ENCODE data around the gene USP2. TPM values are rescaled to one million over a fixed set of nuclear protein-coding genes. Genes with fewer than 3 reads are reported as not detected.

USP2 gene, protein sequence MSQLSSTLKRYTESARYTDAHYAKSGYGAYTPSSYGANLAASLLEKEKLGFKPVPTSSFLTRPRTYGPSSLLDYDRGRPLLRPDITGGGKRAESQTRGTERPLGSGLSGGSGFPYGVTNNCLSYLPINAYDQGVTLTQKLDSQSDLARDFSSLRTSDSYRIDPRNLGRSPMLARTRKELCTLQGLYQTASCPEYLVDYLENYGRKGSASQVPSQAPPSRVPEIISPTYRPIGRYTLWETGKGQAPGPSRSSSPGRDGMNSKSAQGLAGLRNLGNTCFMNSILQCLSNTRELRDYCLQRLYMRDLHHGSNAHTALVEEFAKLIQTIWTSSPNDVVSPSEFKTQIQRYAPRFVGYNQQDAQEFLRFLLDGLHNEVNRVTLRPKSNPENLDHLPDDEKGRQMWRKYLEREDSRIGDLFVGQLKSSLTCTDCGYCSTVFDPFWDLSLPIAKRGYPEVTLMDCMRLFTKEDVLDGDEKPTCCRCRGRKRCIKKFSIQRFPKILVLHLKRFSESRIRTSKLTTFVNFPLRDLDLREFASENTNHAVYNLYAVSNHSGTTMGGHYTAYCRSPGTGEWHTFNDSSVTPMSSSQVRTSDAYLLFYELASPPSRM
- 0.58 TPM in 1 of 2 replicates, not detected in the other for total RNA-seq

DNA sequence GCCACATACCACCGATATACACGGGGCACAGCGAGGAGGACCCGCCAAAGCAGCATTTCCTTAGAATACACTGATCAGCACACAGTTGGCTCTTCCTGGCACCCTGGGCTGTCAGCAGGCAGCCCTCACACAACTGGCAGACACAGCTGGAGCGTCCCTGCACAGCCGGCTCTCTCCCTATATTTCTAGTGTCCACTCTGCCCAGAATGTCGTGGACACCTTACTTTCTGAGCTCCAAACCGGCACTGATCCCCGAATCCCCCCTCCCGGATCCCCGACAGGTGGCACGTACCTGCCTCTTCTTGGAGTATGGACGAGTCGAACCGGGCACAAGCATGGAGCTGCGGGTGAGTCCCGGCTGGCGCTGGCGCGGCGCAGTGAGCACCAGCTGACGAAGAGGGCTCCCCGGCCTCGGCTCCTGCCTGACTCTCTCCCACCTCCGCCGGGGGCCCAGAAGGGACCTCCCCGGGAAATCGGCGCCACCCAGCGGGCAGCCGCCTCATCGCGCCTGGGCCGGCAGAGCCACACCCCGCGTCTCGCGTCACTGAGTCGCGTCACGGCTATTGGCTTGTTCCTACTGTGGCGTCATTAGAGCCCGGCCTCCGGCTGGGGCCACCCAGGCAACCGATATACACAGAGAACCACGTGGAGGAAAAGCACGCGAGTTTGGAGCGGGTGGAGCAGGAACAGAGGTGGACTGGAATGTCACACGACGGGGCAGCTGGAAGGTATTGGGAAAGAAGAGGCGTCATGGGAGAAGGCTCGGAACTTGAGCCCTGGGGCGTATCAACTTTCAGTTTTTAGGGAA, at the start of gene USP2:
USP2 (minus strand) TSS at position 510 of the 808 bp plus-strand sequence. CDS start 8,210 bp downstream, outside the sequence.

GRCh38 chr11:119422809-119423508, 41.5 kb upstream of the USP2 start, which contains the start of gene THY1:
Gene THY1, minus strand, starts transcription at chr11:119423172. Its CDS starts 2,267 bp downstream, at chr11:119420905.

DNA sequence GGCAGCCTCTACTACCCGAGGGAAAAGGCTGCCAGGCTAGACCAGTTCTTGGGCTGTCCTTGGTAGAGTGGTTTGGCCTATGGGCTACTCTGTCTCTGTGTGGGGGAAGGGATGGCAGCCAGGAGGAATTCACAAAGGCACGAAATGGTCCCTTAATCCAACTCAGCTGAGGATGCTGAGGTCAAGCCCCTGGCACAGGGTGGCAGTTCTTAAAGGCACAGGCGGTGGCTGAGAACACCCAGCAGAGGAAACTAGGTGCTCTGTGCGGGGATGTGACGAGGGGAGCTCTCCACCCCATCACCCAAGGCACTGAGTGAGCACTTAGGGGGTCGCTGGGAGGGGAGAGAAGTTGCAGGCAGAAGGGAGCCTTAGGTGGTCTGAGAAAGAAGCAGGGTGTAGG, 34.9 kb downstream of the USP2 start, which contains the start of gene MFRP:
MFRP (minus strand) TSS at position 101 of the 400 bp plus-strand sequence. CDS start 192 bp downstream, outside the sequence.

GRCh38 chr11:119340335-119341221, 40.9 kb downstream of the USP2 start, which contains the start of gene C1QTNF5:
Gene C1QTNF5, minus strand, starts transcription at chr11:119340883. Its CDS starts 486 bp downstream, at chr11:119340397.

DNA sequence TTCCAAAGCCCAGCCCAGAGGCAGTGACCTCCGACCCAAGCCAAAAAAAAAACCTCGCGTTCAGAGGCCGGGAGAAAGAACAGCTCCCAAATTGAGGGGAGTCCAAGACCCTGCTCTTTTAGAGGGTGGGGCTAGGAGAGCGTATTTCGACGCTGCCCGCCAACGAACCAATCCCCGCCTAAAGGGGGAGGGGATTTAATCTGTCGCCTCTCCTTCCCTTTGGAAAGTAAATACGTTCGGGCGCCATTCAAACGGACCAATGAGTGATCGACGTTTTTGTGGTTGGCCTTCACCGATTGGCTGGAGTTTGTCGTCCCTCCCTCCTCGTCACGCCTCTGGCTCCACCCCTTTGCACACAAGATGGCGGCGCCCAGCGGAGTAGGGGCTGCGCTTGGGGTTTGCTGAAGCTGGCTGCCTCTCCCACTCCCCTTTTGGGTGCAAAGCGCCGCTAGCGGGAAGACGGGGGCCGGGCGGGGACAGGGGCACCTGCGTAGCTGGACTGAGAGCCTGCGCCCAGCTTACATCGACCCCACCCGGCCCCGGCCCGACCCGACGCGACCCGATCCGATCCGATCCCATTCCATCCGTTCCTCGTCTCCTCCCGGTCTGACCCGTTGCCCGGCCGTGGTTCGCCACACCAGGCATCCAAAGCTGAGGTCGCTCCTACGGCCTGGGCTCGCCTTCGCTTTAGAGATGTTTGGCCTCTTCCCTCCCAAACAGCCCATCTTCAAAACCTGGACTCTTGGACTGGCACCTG, 47.1 kb downstream of the USP2 start, which contains the start of gene RNF26:
RNF26 (plus strand) TSS at position 354 of the 757 bp plus-strand sequence. CDS start 596 bp downstream, outside the sequence.

GRCh38 chr11:119316729-119317591, 64.5 kb downstream of the USP2 start, which contains the start of gene MCAM:
Gene MCAM, minus strand, starts transcription at chr11:119317130. Its CDS starts 29 bp downstream, at chr11:119317101.

Other genes with a start within 250 kb of the USP2 start
- not detected in 2 replicates for gene ABCG4, start 232.6 kb downstream of the USP2 start, total RNA-seq
- gene NLRX1, start 213.0 kb downstream of the USP2 start, total RNA-seq = 8.6 and 11.1 TPM in 2 replicates
- not detected in 2 replicates for gene NHERF4, start 196.2 kb downstream of the USP2 start, total RNA-seq
- gene CBL, start 175.4 kb downstream of the USP2 start, total RNA-seq = 7.0 and 22.9 TPM in 2 replicates
- 23.2 and 36.8 TPM in 2 replicates for gene MCAM, start 64.6 kb downstream of the USP2 start, total RNA-seq
- gene RNF26, start 47.2 kb downstream of the USP2 start, total RNA-seq = 9.9 and 11.7 TPM in 2 replicates
- 42.8 and 52.9 TPM in 2 replicates for gene C1QTNF5, start 40.8 kb downstream of the USP2 start, total RNA-seq
- 0.09 TPM in 1 of 2 replicates, not detected in the other for gene MFRP, start 35.0 kb downstream of the USP2 start, total RNA-seq
- gene THY1, start 41.5 kb upstream of the USP2 start, total RNA-seq = 348 and 438 TPM in 2 replicates

Measured in pericardium fibroblast (primary cell).